GM12892 (cell line): ENCODE measurements around the gene TMED8.

ENCODE experiments used
- POLR2A ChIP-seq: IDR thresholded peaks from 2 replicates; pipeline ENCODE4 v1.6.1; 2011; ENCODE audit warnings: low read depth, low read length, control low read depth
- POLR2AphosphoS5 ChIP-seq: IDR thresholded peaks from 2 replicates; pipeline ENCODE4 v1.6.1; 2011; ENCODE audit warnings: low read depth, low read length, control low read depth

- TF ChIP-seq POLR2AphosphoS5 (no peak), POLR2A (no peak)
Measured at GRCh38 chr14:77329872-77330271, 47.0 kb downstream of the TMED8 start.
